BLaER1 (cell line): ENCODE results near the gene UGT2A3.

Experiments
- H3K27ac ChIP-seq: shearing (Covaris generic); formaldehyde crosslinking; 2 replicates; pipeline ENCODE4 v1.8.1; 2022
- H3K27me3 ChIP-seq: shearing (Covaris generic); formaldehyde crosslinking; 2 replicates; pipeline ENCODE4 v1.8.1; 2022
- H3K36me3 ChIP-seq: shearing (Covaris generic); formaldehyde crosslinking; 2 replicates; pipeline ENCODE4 v1.8.1; 2022
- H3K4me1 ChIP-seq: shearing (Covaris generic); formaldehyde crosslinking; 2 replicates; pipeline ENCODE4 v1.8.1; 2022
- H3K4me2 ChIP-seq: shearing (Covaris generic); formaldehyde crosslinking; 2 replicates; pipeline ENCODE4 v1.8.1; 2022
- H3K4me3 ChIP-seq: shearing (Covaris generic); formaldehyde crosslinking; 2 replicates; pipeline ENCODE4 v1.8.1; 2022
- H3K9ac ChIP-seq: shearing (Covaris generic); formaldehyde crosslinking; 2 replicates; pipeline ENCODE4 v1.8.1; 2022
- H3K9me3 ChIP-seq: shearing (Covaris generic); formaldehyde crosslinking; 2 replicates; pipeline ENCODE4 v1.8.1; 2022
- H4K20me1 ChIP-seq: shearing (Covaris generic); formaldehyde crosslinking; 2 replicates; pipeline ENCODE4 v1.8.1; 2022
- Cebpa-rat ChIP-seq: shearing (Covaris generic); IDR thresholded peaks from 2 replicates; pipeline ENCODE4 v1.8.1; 2022

Gene UGT2A3

GRCh38 chr4:68895561-68896198 lies 55.9 kb downstream of the UGT2A3 start:
- no peak for TF ChIP-seq Cebpa-rat
- Histone ChIP-seq H3K27ac (no peak overlapping the region), H3K4me3 (no peak overlapping the region), H4K20me1 (no peaks in the 10 kb centered on the region), H3K9ac (no peak overlapping the region), H3K36me3 (no peaks in the 10 kb centered on the region), H3K4me1 (no peaks in the 10 kb centered on the region), H3K27me3 (no peaks in the 10 kb centered on the region), H3K4me2 (no peak overlapping the region), H3K9me3 (no peaks in the 10 kb centered on the region)

GRCh38 chr4:68892861-68893260 lies 58.7 kb downstream of the UGT2A3 start:
- Histone ChIP-seq H3K27ac (no peak overlapping the region), H3K9me3 (no peaks in the 10 kb centered on the region)
- no peak for TF ChIP-seq Cebpa-rat

GRCh38 chr4:68891678-68892077 lies 59.9 kb downstream of the UGT2A3 start:
- H3K4me3 ChIP-seq = no peak overlapping the region
- H4K20me1 ChIP-seq = no peaks in the 10 kb centered on the region
- no peaks in the 10 kb centered on the region for H3K27me3 ChIP-seq
- TF ChIP-seq Cebpa-rat = no peak
- no peak overlapping the region for H3K27ac ChIP-seq
- H3K4me2 ChIP-seq = no peak overlapping the region
- no peaks in the 10 kb centered on the region for H3K9me3 ChIP-seq
- no peak overlapping the region for H3K9ac ChIP-seq
- no peaks in the 10 kb centered on the region for H3K4me1 ChIP-seq
- no peaks in the 10 kb centered on the region for H3K36me3 ChIP-seq

More at GRCh38 chr4:68892861-68893260, 58.7 kb downstream of the UGT2A3 start:
- Histone ChIP-seq H4K20me1 (no peaks in the 10 kb centered on the region), H3K4me2 (no peak overlapping the region), H3K4me3 (no peak overlapping the region), H3K27me3 (no peaks in the 10 kb centered on the region), H3K9ac (no peak overlapping the region), H3K36me3 (no peaks in the 10 kb centered on the region), H3K4me1 (no peaks in the 10 kb centered on the region)

- Histone ChIP-seq H3K27me3 (no peaks in the 10 kb centered on the region), H3K36me3 (no peaks in the 10 kb centered on the region), H3K4me3 (no peak overlapping the region), H3K9me3 (no peaks in the 10 kb centered on the region), H3K4me2 (no peak overlapping the region), H3K9ac (no peak overlapping the region), H3K4me1 (no peaks in the 10 kb centered on the region), H4K20me1 (no peaks in the 10 kb centered on the region), H3K27ac (no peak overlapping the region)
- TF ChIP-seq Cebpa-rat = no peak
These were observed 66.1 kb downstream of the UGT2A3 start for GRCh38 chr4:68885545-68885944.

- Histone ChIP-seq H3K4me2 (no peak overlapping the region), H3K27ac (no peak overlapping the region), H3K36me3 (no peaks in the 10 kb centered on the region), H3K4me1 (no peaks in the 10 kb centered on the region), H4K20me1 (no peaks in the 10 kb centered on the region), H3K9me3 (no peaks in the 10 kb centered on the region), H3K9ac (no peak overlapping the region), H3K4me3 (no peak overlapping the region), H3K27me3 (no peaks in the 10 kb centered on the region)
- no peak for TF ChIP-seq Cebpa-rat
These were observed 67.7 kb downstream of the UGT2A3 start for GRCh38 chr4:68883870-68884269.
